BLaER1 treated with 17β-estradiol and CSF1 and Interleukin-3, amounts not matched to agents 10 nM and 100 nM (cell line): ENCODE measurements around the gene IL15RA.
"Not testable (repeated sequence)": the region's sequence is repeated elsewhere in the genome, so short reads cannot be mapped to it uniquely, and the experiment has no call there.

ENCODE experiments used
- H3K27ac ChIP-seq, 11 experiments: shearing (Covaris generic); formaldehyde crosslinking; 2 replicates each; pipeline ENCODE4 v1.8.1; 2022
- H3K27me3 ChIP-seq, 11 experiments: shearing (Covaris generic); formaldehyde crosslinking; 2 replicates each; pipeline ENCODE4 v1.8.1; 2022
- H3K36me3 ChIP-seq, 11 experiments: shearing (Covaris generic); formaldehyde crosslinking; 2 replicates each; pipeline ENCODE4 v1.8.1; 2022
- H3K4me1 ChIP-seq, 10 experiments: shearing (Covaris generic); formaldehyde crosslinking; 2 replicates each; pipeline ENCODE4 v1.8.1; 2022
- H3K4me2 ChIP-seq, 11 experiments: shearing (Covaris generic); formaldehyde crosslinking; 2 replicates each; pipeline ENCODE4 v1.8.1; 2022
- H3K4me3 ChIP-seq, 10 experiments: shearing (Covaris generic); formaldehyde crosslinking; 2 replicates each; pipeline ENCODE4 v1.8.1; 2022
- H3K9ac ChIP-seq, 11 experiments: shearing (Covaris generic); formaldehyde crosslinking; 2 replicates each; pipeline ENCODE4 v1.8.1; 2022
- H3K9me3 ChIP-seq, 11 experiments: shearing (Covaris generic); formaldehyde crosslinking; replicated peaks in 1 of 11; 2 replicates each; pipeline ENCODE4 v1.8.1; 2022
- H4K20me1 ChIP-seq, 11 experiments: shearing (Covaris generic); formaldehyde crosslinking; 2 replicates each; pipeline ENCODE4 v1.8.1; 2022
- Cebpa-rat ChIP-seq, 11 experiments: shearing (Covaris generic); IDR thresholded peaks; 2 replicates each; pipeline ENCODE4 v1.8.1; 2022

IL15RA gene

DNA sequence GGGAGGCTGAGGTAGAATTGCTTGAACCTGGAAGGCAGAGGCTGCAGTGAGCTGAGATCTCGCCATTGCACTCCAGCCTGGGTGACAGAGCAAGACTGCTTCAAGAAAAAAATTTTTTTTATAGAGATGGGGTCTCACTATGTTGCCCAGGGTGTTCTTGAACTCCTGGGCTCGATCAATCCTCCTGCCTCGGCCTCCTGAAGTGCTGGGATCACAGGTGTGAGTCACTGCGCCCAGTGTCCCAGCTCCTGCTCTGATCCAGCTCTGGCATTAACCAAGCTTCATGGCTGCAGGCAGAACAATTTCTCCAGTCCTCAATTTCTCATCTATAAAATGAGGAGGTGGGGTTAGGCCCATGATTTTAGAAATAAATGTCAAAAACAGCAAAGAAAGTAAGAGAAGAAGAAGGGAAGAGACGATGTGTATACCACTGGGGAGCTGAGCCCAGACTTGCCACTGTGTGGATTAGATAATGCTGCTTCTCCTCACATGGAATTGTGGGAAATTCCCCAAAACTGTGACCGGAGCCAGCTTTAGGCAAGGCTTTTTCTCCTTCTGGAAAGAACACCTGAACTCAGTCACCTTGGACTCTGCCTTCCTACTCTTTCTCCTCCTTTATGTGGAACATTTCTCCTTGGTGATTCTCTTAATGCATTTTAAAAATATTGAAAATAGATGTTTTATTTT, 25.5 kb downstream of the IL15RA start:
- Histone ChIP-seq H3K27ac (no peak overlapping the region), H3K4me3 (no peak overlapping the region)

DNA sequence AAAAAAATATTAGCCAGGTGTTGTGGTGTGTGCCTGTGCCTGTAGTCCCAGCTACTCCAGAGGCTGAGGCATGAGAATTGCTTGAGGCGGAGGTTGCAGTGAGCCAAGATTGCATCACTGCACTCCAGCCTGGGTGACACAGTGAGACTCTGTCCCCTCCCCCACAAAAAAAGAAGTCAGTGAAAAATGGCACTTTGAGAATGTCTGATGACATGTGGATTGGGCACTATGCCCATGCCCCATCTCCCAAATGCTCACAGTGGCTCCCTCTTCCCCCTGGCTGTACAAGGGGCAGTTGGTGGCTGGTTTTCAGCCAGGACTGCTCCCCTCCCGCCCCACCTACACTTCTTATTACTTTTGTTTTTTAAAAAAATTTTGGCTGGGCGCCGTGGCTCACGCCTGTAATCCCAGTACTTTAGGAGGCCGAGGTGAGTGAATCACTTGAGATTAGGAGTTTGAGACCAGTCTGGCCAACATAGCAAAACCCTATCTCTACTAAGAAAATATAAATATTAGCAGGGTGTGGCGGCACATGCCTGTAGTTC, 26.1 kb downstream of the IL15RA start:
- H3K4me2 ChIP-seq = peak overlapping the region in 5 of 11 experiments; percentile 16 to 37 (median 24); a peak in 6 of 22 replicates
- TF ChIP-seq Cebpa-rat (IDR thresholded peaks at IDR 0.05) = 0 out of 22 replicates have a peak, but pooled peaks of 2 of the 11 experiments have one; percentile 17 to 34
- no peak overlapping the region for H3K4me3 ChIP-seq
- peak overlapping the region in 1 of 11 experiments; percentile 38; a peak in 2 of 22 replicates for H3K9ac ChIP-seq
- no peaks in the 10 kb centered on the region; a peak in 1 of 22 replicates for H3K36me3 ChIP-seq
- H3K27me3 ChIP-seq = no peaks in the 10 kb centered on the region
- no peaks in the 10 kb centered on the region for H4K20me1 ChIP-seq
- no peaks in the 10 kb centered on the region for H3K9me3 ChIP-seq
- H3K27ac ChIP-seq = no peak overlapping the region
- H3K4me1 ChIP-seq = peaks cover 8 to 25% (median 16%) of the 10 kb centered on the region in 10 experiments

More for the DNA sequence above, 25.5 kb downstream of the IL15RA start:
- Histone ChIP-seq H3K9ac (no peak overlapping the region), H3K4me1 (peaks cover 2 to 19% (median 9%) of the 10 kb centered on the region in 10 experiments), H3K36me3 (no peaks in the 10 kb centered on the region; a peak in 1 of 22 replicates), H3K27me3 (no peaks in the 10 kb centered on the region), H4K20me1 (no peaks in the 10 kb centered on the region), H3K4me2 (no peak overlapping the region), H3K9me3 (no peaks in the 10 kb centered on the region)
- no peak for TF ChIP-seq Cebpa-rat (IDR thresholded peaks at IDR 0.05)

DNA sequence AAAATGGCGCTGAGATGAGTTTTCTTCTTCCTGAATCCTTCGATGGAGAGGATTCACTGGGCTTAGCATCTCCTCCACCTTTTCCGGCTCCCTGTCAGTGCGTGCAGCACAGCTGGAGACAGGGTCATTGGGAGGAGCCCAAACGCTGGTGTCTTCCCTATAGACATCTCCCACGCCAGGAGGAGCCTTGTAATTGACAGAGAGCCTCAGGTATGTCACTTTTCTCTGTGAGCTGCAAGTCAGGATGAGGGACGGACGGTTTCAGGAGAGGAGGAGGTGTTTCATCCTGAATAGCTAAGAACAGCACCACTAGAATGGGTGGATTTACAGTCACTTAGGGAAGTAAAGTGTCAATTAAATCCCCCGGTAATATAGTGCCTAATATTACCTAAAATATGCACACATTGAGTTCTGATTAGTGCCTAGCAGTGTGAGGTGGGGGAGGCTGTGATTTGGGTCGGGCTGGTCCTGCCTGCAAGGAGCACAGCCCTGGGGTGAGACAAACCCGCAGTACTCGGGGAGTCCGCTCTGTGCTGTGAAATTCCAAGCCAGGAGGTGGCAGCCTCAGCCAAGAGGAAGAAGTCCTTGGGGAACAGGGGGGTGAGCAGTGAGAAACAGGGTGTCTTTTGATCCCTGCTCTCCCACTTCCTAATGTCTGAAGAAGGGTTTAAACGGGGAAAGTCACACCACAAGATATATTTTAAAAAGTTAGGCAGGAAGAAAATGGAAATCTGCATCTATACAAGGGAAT, 28.2 kb downstream of the IL15RA start:
- TF ChIP-seq Cebpa-rat (IDR thresholded peaks at IDR 0.05) = no peak
- Histone ChIP-seq H3K9ac (no peak overlapping the region), H3K27ac (no peak overlapping the region)

DNA sequence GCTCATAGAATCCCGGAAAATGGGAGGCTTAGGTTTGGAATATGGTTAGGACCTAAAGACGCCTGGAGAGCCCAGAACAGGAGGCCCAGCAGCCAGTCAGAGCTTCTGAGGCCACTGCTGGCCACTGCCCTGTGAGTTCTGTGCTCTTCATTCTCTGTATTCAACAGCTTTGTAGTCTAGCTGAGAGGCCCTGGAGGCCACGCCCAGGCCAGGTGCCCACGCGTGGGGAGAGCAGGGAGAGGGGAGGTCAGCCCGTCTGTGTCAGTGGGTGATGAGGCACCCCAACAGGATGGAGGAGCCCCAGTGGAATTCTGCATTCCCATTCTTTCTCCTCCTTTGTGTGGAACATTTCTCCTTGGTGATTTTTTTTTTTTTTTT, 29.1 kb downstream of the IL15RA start:
- H3K27ac ChIP-seq = no peak overlapping the region
- H3K27me3 ChIP-seq = no peaks in the 10 kb centered on the region
- H3K9ac ChIP-seq = no peak overlapping the region
- no peaks in the 10 kb centered on the region for H3K9me3 ChIP-seq
- no peaks in the 10 kb centered on the region; a peak in 1 of 22 replicates for H3K36me3 ChIP-seq
- H3K4me2 ChIP-seq = no peak overlapping the region
- peaks cover 22 to 55% (median 34%) of the 10 kb centered on the region in 10 experiments for H3K4me1 ChIP-seq
- TF ChIP-seq Cebpa-rat (IDR thresholded peaks at IDR 0.05) = no peak
- no peaks in the 10 kb centered on the region for H4K20me1 ChIP-seq
- no peak overlapping the region for H3K4me3 ChIP-seq

More for the DNA sequence above, 28.2 kb downstream of the IL15RA start:
- Histone ChIP-seq H3K4me2 (0 out of 22 replicates have a peak overlapping the region, but pooled peaks of 1 of the 11 experiments have one; percentile 2), H3K4me1 (peaks cover 22 to 45% (median 34%) of the 10 kb centered on the region in 10 experiments), H3K9me3 (no peaks in the 10 kb centered on the region), H4K20me1 (no peaks in the 10 kb centered on the region), H3K36me3 (no peaks in the 10 kb centered on the region; a peak in 1 of 22 replicates), H3K4me3 (no peak overlapping the region), H3K27me3 (no peaks in the 10 kb centered on the region)

DNA sequence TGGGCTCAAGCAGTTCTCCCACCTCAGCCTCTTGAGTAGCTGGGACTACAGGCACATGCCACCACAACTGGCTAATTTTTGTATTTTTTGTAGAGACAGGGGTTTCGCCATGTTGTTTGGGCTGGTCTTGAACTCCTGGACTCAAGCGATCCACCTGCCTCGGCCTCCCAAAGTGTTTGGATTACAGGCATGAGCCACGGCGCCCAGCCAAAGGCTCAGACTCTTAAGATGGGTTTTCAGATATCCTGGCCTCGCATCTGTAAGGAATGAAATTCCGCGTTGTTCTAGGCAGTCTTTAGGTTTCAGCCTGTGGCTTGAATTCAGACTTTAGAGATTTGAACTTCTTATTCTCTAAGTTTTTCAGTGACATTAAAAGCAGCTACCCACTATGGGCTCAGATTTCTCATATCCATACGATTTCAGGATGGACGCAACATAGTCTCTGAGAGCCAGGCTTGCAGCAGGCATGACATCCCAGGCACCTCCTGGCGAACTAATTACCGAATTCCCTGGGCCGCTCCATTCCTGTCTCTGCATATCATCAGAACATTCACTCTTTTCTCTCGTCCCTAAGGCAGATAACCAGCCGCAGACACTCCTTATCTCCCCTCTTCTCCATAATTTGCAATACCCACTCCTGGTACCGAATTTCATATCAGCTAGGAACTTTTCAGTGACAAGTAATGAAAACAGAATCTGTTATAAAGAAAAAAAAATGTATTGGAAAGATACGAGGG, 29.7 kb downstream of the IL15RA start:
- Histone ChIP-seq H3K9ac (no peak overlapping the region), H3K9me3 (no peaks in the 10 kb centered on the region), H3K4me2 (peak overlapping the region in 2 of 11 experiments; percentile 88 to 94; a peak in 3 of 22 replicates), H3K4me1 (peaks cover 22 to 61% (median 36%) of the 10 kb centered on the region in 10 experiments), H3K27me3 (no peaks in the 10 kb centered on the region), H3K36me3 (no peaks in the 10 kb centered on the region; a peak in 1 of 22 replicates), H3K4me3 (no peak overlapping the region), H4K20me1 (no peaks in the 10 kb centered on the region), H3K27ac (no peak overlapping the region)
- no peak for TF ChIP-seq Cebpa-rat (IDR thresholded peaks at IDR 0.05)

DNA sequence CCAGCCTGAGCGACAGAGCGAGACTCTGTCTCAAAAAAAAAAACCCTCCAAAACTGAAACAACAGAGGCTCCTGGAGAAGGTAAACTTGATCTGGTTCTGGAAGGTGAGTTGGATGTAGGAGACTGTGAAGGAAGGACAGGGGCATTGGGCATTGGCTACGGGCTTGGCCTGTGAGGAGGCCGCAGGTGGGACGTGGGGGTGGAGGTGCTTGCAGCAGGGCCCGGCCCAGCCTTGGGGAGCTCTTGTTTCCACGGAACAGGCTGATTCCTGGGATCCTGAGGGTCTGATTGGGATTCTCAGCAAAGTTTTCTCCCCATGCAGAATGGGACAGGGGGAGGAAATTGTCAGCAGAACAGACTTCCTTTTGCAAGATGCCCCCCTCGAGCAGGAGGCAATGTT, 30.6 kb downstream of the IL15RA start:
- no peaks in the 10 kb centered on the region for H3K9me3 ChIP-seq
- peak overlapping the region; percentile 68 to 94 (median 84); a peak in 20 of 22 replicates for H3K4me2 ChIP-seq
- no peaks in the 10 kb centered on the region for H3K27me3 ChIP-seq
- H3K36me3 ChIP-seq = no peaks in the 10 kb centered on the region
- no peak for TF ChIP-seq Cebpa-rat (IDR thresholded peaks at IDR 0.05)
- H4K20me1 ChIP-seq = no peaks in the 10 kb centered on the region
- no peak overlapping the region for H3K9ac ChIP-seq
- H3K4me1 ChIP-seq = peaks cover 26 to 69% (median 41%) of the 10 kb centered on the region in 10 experiments
- no peak overlapping the region for H3K27ac ChIP-seq
- no peak overlapping the region for H3K4me3 ChIP-seq

DNA sequence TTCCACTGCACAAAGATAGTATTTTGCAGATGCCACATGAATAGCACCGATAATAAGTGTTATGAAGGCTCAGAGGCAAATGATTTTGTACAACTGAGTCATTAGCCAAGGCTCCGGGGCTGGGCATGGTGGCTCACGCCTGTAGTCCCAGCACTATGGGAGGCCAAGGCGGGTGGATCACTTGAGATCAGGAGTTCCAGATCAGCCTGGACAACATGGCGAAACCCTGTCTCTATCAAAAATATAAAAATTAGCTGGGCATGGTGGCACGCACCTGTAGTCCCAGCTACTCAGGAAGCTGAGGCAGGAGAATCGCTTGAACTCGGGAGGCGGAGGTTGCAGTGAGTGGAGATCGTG, 30.9 kb downstream of the IL15RA start:
- peak overlapping the region; percentile 68 to 94 (median 84) for H3K4me2 ChIP-seq
- H3K9me3 ChIP-seq, H4K20me1 ChIP-seq, H3K27me3 ChIP-seq, H3K4me3 ChIP-seq, H3K9ac ChIP-seq, H3K36me3 ChIP-seq: not testable (repeated sequence)
- H3K27ac ChIP-seq = peak overlapping the region in 3 of 11 experiments; percentile 20 to 41 (median 40); a peak in 4 of 22 replicates
- peaks cover 30 to 72% (median 45%) of the 10 kb centered on the region in 10 experiments for H3K4me1 ChIP-seq

DNA sequence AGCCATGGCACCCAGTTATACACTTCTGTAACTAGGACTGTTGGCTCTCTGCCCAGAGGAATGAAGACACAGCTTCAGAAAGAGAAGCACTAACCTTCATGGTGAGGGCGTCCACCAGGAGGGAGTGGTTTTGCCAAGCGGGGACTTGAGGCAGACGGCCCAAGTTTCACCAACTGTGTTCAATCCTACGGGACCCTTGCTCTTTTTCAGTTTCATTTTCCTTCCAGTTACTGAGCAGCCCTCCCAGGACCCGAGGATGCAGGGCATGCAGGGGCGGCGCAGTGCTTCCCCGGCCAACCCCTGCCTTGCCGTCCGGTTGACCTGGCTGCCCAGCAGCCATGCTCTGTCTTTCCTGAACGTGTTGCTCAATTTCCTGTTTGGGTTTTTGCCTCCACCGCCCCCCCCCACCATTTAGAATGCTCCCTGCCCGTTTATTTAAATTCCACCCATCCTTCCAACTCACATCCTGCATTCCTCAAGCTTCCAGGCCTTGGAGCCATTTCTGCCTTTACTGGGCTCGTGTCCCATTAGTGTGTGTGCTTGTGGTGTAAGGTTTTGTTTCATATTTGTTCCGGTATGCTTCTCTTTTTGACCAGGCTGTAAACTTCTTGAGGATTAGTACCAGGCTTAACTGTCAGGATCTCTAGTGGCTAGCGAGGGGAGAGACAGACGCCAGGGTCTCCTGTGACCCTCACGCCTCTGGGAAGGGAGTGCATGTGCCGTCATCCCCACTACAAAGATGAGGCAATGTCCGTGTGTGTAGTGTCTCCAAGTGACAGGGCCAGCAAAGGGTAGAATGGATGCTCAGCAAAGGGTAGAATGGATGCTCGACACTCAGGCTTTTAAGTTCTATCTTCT, 31.6 kb downstream of the IL15RA start:
- Histone ChIP-seq H4K20me1 (no peaks in the 10 kb centered on the region), H3K4me3 (peak overlapping the region in 4 of 10 experiments; percentile 4 to 32 (median 19); a peak in 4 of 20 replicates), H3K27me3 (no peaks in the 10 kb centered on the region), H3K9ac (peak overlapping the region in 2 of 11 experiments; percentile 9 to 20; a peak in 3 of 22 replicates), H3K4me2 (peak overlapping the region; percentile 68 to 94 (median 84)), H3K9me3 (no peaks in the 10 kb centered on the region), H3K4me1 (peaks cover 36 to 70% (median 47%) of the 10 kb centered on the region in 10 experiments), H3K36me3 (no peaks in the 10 kb centered on the region), H3K27ac (peak overlapping the region in 8 of 11 experiments; percentile 3 to 52 (median 36); a peak in 13 of 22 replicates)
- 0 out of 22 replicates have a peak, but pooled peaks of 1 of the 11 experiments have one; percentile 11 for TF ChIP-seq Cebpa-rat (IDR thresholded peaks at IDR 0.05)
